H1 (cell line): ENCODE measurements around the gene FASTK. TPM values are rescaled to one million over a fixed set of nuclear protein-coding genes. Genes with fewer than 3 reads are reported as not detected.

Source experiments
- CEBPB ChIP-seq: IDR thresholded peaks from 2 replicates; pipeline ENCODE4 v1.6.1; 2012; ENCODE audit warnings: low read depth, low read length
- CHD1 ChIP-seq: IDR thresholded peaks from 2 replicates; pipeline ENCODE4 v1.6.1; 2012; ENCODE audit warnings: low read depth, low read length, improper control_type of control experiment
- CHD7 ChIP-seq: fragments of 300-600 bp; sonication (generic); IDR thresholded peaks from 2 replicates; pipeline ENCODE4 v1.7.1; 2012; ENCODE audit warnings: low read length, moderate library complexity, mild to moderate bottlenecking, inconsistent platforms; ENCODE audit not compliant: insufficient replicate concordance
- JUN ChIP-seq: IDR thresholded peaks from 2 replicates; pipeline ENCODE4 v1.6.1; 2011; ENCODE audit warnings: low read depth, mild to moderate bottlenecking, improper control_type of control experiment, low read length
- KDM4A ChIP-seq: IDR thresholded peaks from one replicate; pipeline ENCODE4 v1.7.1; 2012; ENCODE audit warnings: low read depth, mild to moderate bottlenecking, moderate library complexity, low read length, inconsistent platforms; ENCODE audit not compliant: severe bottlenecking
- MAFK ChIP-seq: IDR thresholded peaks from 2 replicates; pipeline ENCODE4 v1.6.1; 2012; ENCODE audit warnings: low read depth, mild to moderate bottlenecking, improper control_type of control experiment, low read length
- RAD21 ChIP-seq, 2 experiments: IDR thresholded peaks in 1 of 2; conservative IDR thresholded peaks in 1 of 2; 2 replicates each; pipeline ENCODE4 v1.6.1; 2011; ENCODE audit warnings: low read depth in 2 of 2, low read length in 2 of 2, improper control_type of control experiment in 1 of 2, inconsistent platforms in 1 of 2, mild to moderate bottlenecking in 1 of 2, moderate library complexity in 1 of 2
- SUZ12 ChIP-seq: fragments of 200-600 bp; sonication (generic); IDR thresholded peaks from 2 replicates; pipeline ENCODE4 v1.6.1; 2012; ENCODE audit warnings: mild to moderate bottlenecking, inconsistent platforms, low read length, moderate library complexity, mixed read lengths
- TAF1 ChIP-seq: IDR thresholded peaks from 2 replicates; pipeline ENCODE4 v1.6.1; 2011; ENCODE audit warnings: mild to moderate bottlenecking, low read depth, low read length
- TBP ChIP-seq: IDR thresholded peaks from 2 replicates; pipeline ENCODE4 v1.6.1; 2011; ENCODE audit warnings: low read depth, low read length, improper control_type of control experiment
- polyA plus RNA-seq, 7 experiments: library from polyadenylated mRNA; depleted of rRNA in 3 of 7; stranded (reverse) in 5 of 7; unstranded in 2 of 7; fragments of >200 nt in 5 of 7; fragments of 200-250 nt in 2 of 7; gene quantifications; 1 replicate in 5 of 7; 2 replicates in 1 of 7; 4 replicates in 1 of 7; pipeline versions ENCODE4 v1.2.1 to v1.2.3, GENCODE V29; 2011 to 2013; ENCODE audit warnings: missing spikeins in 2 of 7, mixed read lengths in 2 of 7
- total RNA-seq: library from RNA; stranded (reverse); fragmentation: NEBNext Ultra II Directional; extraction: Animal tissue kit (Norgen Biotek cat#: 25700); gene quantifications from 2 replicates; pipeline ENCODE4 v1.2.1, GENCODE V29; 2021

FASTK gene
- total and polyA plus RNA-seq, 2 of the 8 experiments (the other 6 are each of a cell fraction or from before 2014, with no cell fraction given), result 39.4 to 84.0 TPM

GRCh38 chr7:151057989-151058780 lies 22.4 kb downstream of the FASTK start (continued):
- TF ChIP-seq CHD7 (no peak), KDM4A (no peak), TAF1 (peak; percentile 60; the same call in 1 of the 2 replicates), TBP (0 out of 2 replicates have a peak, but pooled peaks have one; percentile 4), JUN (no peak), MAFK (no peak), CHD1 (no peak), RAD21 (IDR thresholded peaks at IDR 0.05 in 1 of 2, conservative IDR thresholded peaks at IDR 0.05 in 1 of 2; ENCODE audit: low read depth in 2 of 2, low read length in 2 of 2) (no peak), SUZ12 (no peak), CEBPB (no peak)
